HepG2 (cell line): ENCODE measurements around the gene RPTOR. TPM values are rescaled to one million over a fixed set of nuclear protein-coding genes. Genes with fewer than 3 reads are reported as not detected.

Source experiments
- ATAC-seq: fragments of 200-7000 bp; cut with Tn5 transposase; 3 replicates; pipeline ENCODE4 v1.9.1; 2020; ENCODE audit warnings: mild to moderate bottlenecking, moderate library complexity
- BruUV-seq: library from RNA; stranded (reverse); fragments of 400-500 nt; replicated peaks from 2 replicates; lab custom pipeline; 2021; lab: Mats Ljungman, UMichigan
- CTCF ChIA-PET: fragments of 300-600 bp; formaldehyde crosslinking; extraction: SDS; loops from one replicate; lab custom pipeline; 2021; ENCODE audit warnings: low total read pairs, inconsistent platforms, low intra/inter-chr PET ratio; lab: Yijun Ruan, JAX
- POLR2A ChIA-PET: fragments of 350-600 bp; sonication (Branson Sonifier 250); formaldehyde crosslinking; loops from one replicate; lab custom pipeline; 2020; ENCODE audit warnings: antibody characterized with exemption, inconsistent platforms; lab: Yijun Ruan, JAX
- DNase-seq: peaks from one replicate; pipeline ENCODE4 v3.0.0-alpha.2; 2015; ENCODE audit warnings: low spot score
- FAIRE-seq: peaks from 3 replicates; lab custom pipeline; 2011; peaks lifted over from hg19 to GRCh38; lab: Jason Lieb, UNC
- H2AFZ ChIP-seq: one replicate; pipeline ENCODE4 v1.6.1; 2011; ENCODE audit warnings: low read length, inconsistent platforms
- H3K27ac ChIP-seq: fragments of 300-600 bp; 3 replicates; pipeline ENCODE4 v1.8.0; 2011; ENCODE audit warnings: mixed run types, mild to moderate bottlenecking, mixed read lengths, low read length, inconsistent platforms; ENCODE audit not compliant: insufficient read depth; ENCODE audit errors: extremely low read length
- H3K27me3 ChIP-seq, 2 experiments: fragments of 200-600 bp in 1 of 2; 2 replicates in 1 of 2; 3 replicates in 1 of 2; pipeline versions ENCODE4 v1.6.0 to v1.8.0; 2011; ENCODE audit warnings: low read length in 2 of 2, mild to moderate bottlenecking in 2 of 2, moderate library complexity in 2 of 2, inconsistent platforms in 1 of 2; ENCODE audit not compliant: insufficient read depth in 2 of 2, control insufficient read depth in 1 of 2
- H3K36me3 ChIP-seq, 2 experiments: fragments of 200-600 bp in 1 of 2; replicated peaks in 1 of 2; 2 replicates in 1 of 2; 3 replicates in 1 of 2; pipeline versions ENCODE4 v1.5.1 to v1.8.0; 2011; ENCODE audit warnings: low read length in 2 of 2, inconsistent platforms in 1 of 2; ENCODE audit not compliant: insufficient read depth in 2 of 2, control insufficient read depth in 1 of 2
- H3K4me1 ChIP-seq: 2 replicates; pipeline ENCODE4 v1.5.1; 2012; ENCODE audit warnings: low read length, inconsistent platforms; ENCODE audit not compliant: insufficient read depth
- H3K4me2 ChIP-seq: 2 replicates; pipeline ENCODE4 v1.6.0; 2011; ENCODE audit warnings: low read depth, low read length, inconsistent platforms
- H3K4me3 ChIP-seq, 3 experiments: fragments of 200-600 bp in 1 of 3; sonication (generic), shearing (Covaris generic) in 1 of 3; replicated peaks in 1 of 3; 2 replicates each; pipeline ENCODE4 v1.5.1; 2011 to 2016; ENCODE audit warnings: low read length in 3 of 3, inconsistent platforms in 2 of 3, low read depth in 2 of 3, mild to moderate bottlenecking in 2 of 3, control low read depth in 1 of 3, mixed read lengths in 1 of 3; ENCODE audit not compliant: insufficient read depth in 1 of 3
- H3K79me2 ChIP-seq: one replicate; pipeline ENCODE4 v1.6.1; 2011; ENCODE audit warnings: low read length, inconsistent platforms; ENCODE audit not compliant: insufficient read depth
- H3K9ac ChIP-seq: 2 replicates; pipeline ENCODE4 v1.6.0; 2011; ENCODE audit warnings: mild to moderate bottlenecking, low read depth, low read length, inconsistent platforms; ENCODE audit not compliant: insufficient read depth
- H3K9me3 ChIP-seq: 2 replicates; pipeline ENCODE4 v1.5.1; 2012; ENCODE audit warnings: mild to moderate bottlenecking, low read length
- H4K20me1 ChIP-seq: 2 replicates; pipeline ENCODE4 v1.6.0; 2011; ENCODE audit warnings: inconsistent platforms, mild to moderate bottlenecking, low read length, moderate library complexity; ENCODE audit not compliant: insufficient read depth
- ASH2L ChIP-seq: fragments of 300-600, 200-600 bp; sonication (generic); IDR thresholded peaks from 2 replicates; pipeline ENCODE4 v1.7.0; 2017; ENCODE audit warnings: low read depth, mild to moderate bottlenecking, moderate library complexity, mixed read lengths, low read length; ENCODE audit not compliant: insufficient read length
- CC2D1A ChIP-seq: sonication (generic); formaldehyde crosslinking; IDR thresholded peaks from 2 replicates; pipeline ENCODE4 v1.8.1; 2023; ENCODE audit warnings: mild to moderate bottlenecking, missing genetic modification reagents
- CCDC6 ChIP-seq: sonication (generic); formaldehyde crosslinking; IDR thresholded peaks from 2 replicates; pipeline ENCODE4 v1.8.1; 2022; ENCODE audit warnings: mild to moderate bottlenecking, missing genetic modification reagents, moderate library complexity
- CENPX ChIP-seq: sonication (generic); formaldehyde crosslinking; IDR thresholded peaks from 2 replicates; pipeline ENCODE4 v1.9.0; 2021; ENCODE audit warnings: mild to moderate bottlenecking, missing genetic modification reagents, moderate library complexity
- MYC ChIP-seq: sonication (generic); formaldehyde crosslinking; IDR thresholded peaks from 2 replicates; pipeline ENCODE4 v1.9.0; 2021; ENCODE audit warnings: missing genetic modification reagents, borderline replicate concordance
- NFATC3 ChIP-seq: sonication (generic); formaldehyde crosslinking; IDR thresholded peaks from 2 replicates; pipeline ENCODE4 v1.5.1; 2020; ENCODE audit warnings: mild to moderate bottlenecking, missing genetic modification reagents
- RARG ChIP-seq: sonication (generic); formaldehyde crosslinking; IDR thresholded peaks from 2 replicates; pipeline ENCODE4 v1.4.0; 2020; ENCODE audit warnings: low read depth, mild to moderate bottlenecking, missing genetic modification reagents
- SAFB2 ChIP-seq: sonication (generic); formaldehyde crosslinking; IDR thresholded peaks from 2 replicates; pipeline ENCODE4 v1.5.1; 2020; ENCODE audit warnings: missing genetic modification reagents, low read depth, mild to moderate bottlenecking, borderline replicate concordance
- XRCC5 ChIP-seq: fragments of 200-400 bp; formaldehyde crosslinking; optimal IDR thresholded peaks from 2 replicates; pipeline ENCODE3; 2017; ENCODE audit warnings: mild to moderate bottlenecking, low read length
- ZNF34 ChIP-seq: sonication (generic); formaldehyde crosslinking; IDR thresholded peaks from 2 replicates; pipeline ENCODE4 v1.4.0; 2020; ENCODE audit warnings: mild to moderate bottlenecking, missing genetic modification reagents, borderline replicate concordance
- ZNF543 ChIP-seq: sonication (generic); formaldehyde crosslinking; IDR thresholded peaks from 2 replicates; pipeline ENCODE4 v1.4.0; 2020; ENCODE audit warnings: mild to moderate bottlenecking, missing genetic modification reagents
- ZNF572 ChIP-seq: sonication (generic); formaldehyde crosslinking; IDR thresholded peaks from 2 replicates; pipeline ENCODE4 v1.5.1; 2020; ENCODE audit warnings: mild to moderate bottlenecking, missing genetic modification reagents
- ZNF614 ChIP-seq: IDR thresholded peaks from 2 replicates; pipeline ENCODE4 v1.6.1; 2018; ENCODE audit warnings: missing biosample characterization, missing genetic modification reagents, inconsistent platforms, borderline replicate concordance
- ZSCAN30 ChIP-seq: sonication (generic); formaldehyde crosslinking; IDR thresholded peaks from 2 replicates; pipeline ENCODE4 v1.5.0; 2020; ENCODE audit warnings: mild to moderate bottlenecking, missing genetic modification reagents
- WGBS: methylation state at CpG from one replicate; pipeline ENCODE4 v1.1.6; 2017; ENCODE audit warnings: low lambda C conversion rate; 5-methylcytosine and 5-hydroxymethylcytosine counted together
- in situ Hi-C: cut with HindIII; loops from 2 replicates; pipeline ENCODE4 v1.10.0; 2017; ENCODE audit warnings: low pct_unique_long_range_greater_than_20kb; ENCODE audit not compliant: extremely low pct_ligation_motif_present
- intact Hi-C: fragments of 100-400 bp; cut with micrococcal nuclease; formaldehyde crosslinking; loops from one replicate; pipeline ENCODE4 v1.10.0; 2022; ENCODE audit not compliant: unreplicated experiment
- polyA plus RNA-seq, 8 experiments: library from polyadenylated mRNA; depleted of rRNA in 3 of 8; stranded (reverse) in 7 of 8; unstranded in 1 of 8; fragments of >200 nt; fragmentation: Illumina TruSeq in 4 of 8; extraction: Trizol in 4 of 8; gene quantifications; 2 replicates each; pipeline versions ENCODE4 v1.2.1 to v1.2.3, GENCODE V29; 2011 to 2016; ENCODE audit warnings: low read depth in 4 of 8, missing spikeins in 1 of 8, mixed read lengths in 1 of 8; ENCODE audit not compliant: insufficient read depth in 1 of 8
- total RNA-seq, 5 experiments: library from RNA; depleted of rRNA; stranded (reverse); fragments of >200 nt; fragmentation: Illumina TruSeq; extraction: Trizol; gene quantifications; 2 replicates each; pipeline ENCODE4 v1.2.3, GENCODE V29; 2016; ENCODE audit warnings: low read depth in 1 of 5
- TF ChIP-seq, protein P1 (sequence below): sonication (generic); formaldehyde crosslinking; IDR thresholded peaks from 2 replicates; pipeline ENCODE4 v1.4.0; 2020; ENCODE audit warnings: missing genetic modification reagents
- TF ChIP-seq, protein P2 (sequence below): sonication (generic); formaldehyde crosslinking; IDR thresholded peaks from 2 replicates; pipeline ENCODE4 v1.5.0; 2020; ENCODE audit warnings: mild to moderate bottlenecking, missing genetic modification reagents
- TF ChIP-seq, protein P3 (sequence below): sonication (generic); formaldehyde crosslinking; IDR thresholded peaks from 2 replicates; pipeline ENCODE4 v1.9.0; 2022; ENCODE audit warnings: missing genetic modification reagents, mild to moderate bottlenecking, borderline replicate concordance
- TF ChIP-seq, protein P4 (sequence below): sonication (generic); formaldehyde crosslinking; IDR thresholded peaks from 2 replicates; pipeline ENCODE4 v1.4.0; 2020; ENCODE audit warnings: mild to moderate bottlenecking, missing genetic modification reagents

RPTOR gene
- total and polyA plus RNA-seq, 2 of the 13 experiments (the other 11 are each of a cell fraction or from before 2014, with no cell fraction given) = 6.6 to 25.3 TPM

DNA sequence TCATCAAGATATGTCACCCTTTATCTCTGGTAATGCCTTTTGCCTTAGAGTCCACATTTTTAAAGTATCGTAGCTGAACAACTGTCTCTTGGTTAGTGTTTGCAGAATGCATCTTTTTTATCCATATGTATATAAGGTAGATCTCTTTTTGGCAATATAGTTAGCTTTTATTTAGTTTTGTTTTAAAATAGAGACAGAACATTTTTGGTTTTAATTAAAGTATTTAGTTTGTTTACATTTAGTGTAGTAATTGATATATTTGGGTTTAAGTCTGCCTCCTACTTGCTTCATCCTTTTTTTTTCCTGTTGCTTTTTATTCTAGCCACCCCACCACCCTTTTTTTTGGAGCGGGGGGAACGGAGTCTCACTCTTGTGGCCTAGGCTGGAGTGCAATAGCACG, 262.4 kb downstream of the RPTOR start (continued):
- TF ChIP-seq, protein P1, sequence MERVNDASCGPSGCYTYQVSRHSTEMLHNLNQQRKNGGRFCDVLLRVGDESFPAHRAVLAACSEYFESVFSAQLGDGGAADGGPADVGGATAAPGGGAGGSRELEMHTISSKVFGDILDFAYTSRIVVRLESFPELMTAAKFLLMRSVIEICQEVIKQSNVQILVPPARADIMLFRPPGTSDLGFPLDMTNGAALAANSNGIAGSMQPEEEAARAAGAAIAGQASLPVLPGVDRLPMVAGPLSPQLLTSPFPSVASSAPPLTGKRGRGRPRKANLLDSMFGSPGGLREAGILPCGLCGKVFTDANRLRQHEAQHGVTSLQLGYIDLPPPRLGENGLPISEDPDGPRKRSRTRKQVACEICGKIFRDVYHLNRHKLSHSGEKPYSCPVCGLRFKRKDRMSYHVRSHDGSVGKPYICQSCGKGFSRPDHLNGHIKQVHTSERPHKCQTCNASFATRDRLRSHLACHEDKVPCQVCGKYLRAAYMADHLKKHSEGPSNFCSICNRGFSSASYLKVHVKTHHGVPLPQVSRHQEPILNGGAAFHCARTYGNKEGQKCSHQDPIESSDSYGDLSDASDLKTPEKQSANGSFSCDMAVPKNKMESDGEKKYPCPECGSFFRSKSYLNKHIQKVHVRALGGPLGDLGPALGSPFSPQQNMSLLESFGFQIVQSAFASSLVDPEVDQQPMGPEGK (CRISPR knock-in tag) = no peak
- TF ChIP-seq ZNF614 (CRISPR knock-in tag) (no peak), ZNF543 (CRISPR knock-in tag) (no peak), MYC (CRISPR knock-in tag) (no peak), XRCC5 (no peak)
- TF ChIP-seq, protein P2, sequence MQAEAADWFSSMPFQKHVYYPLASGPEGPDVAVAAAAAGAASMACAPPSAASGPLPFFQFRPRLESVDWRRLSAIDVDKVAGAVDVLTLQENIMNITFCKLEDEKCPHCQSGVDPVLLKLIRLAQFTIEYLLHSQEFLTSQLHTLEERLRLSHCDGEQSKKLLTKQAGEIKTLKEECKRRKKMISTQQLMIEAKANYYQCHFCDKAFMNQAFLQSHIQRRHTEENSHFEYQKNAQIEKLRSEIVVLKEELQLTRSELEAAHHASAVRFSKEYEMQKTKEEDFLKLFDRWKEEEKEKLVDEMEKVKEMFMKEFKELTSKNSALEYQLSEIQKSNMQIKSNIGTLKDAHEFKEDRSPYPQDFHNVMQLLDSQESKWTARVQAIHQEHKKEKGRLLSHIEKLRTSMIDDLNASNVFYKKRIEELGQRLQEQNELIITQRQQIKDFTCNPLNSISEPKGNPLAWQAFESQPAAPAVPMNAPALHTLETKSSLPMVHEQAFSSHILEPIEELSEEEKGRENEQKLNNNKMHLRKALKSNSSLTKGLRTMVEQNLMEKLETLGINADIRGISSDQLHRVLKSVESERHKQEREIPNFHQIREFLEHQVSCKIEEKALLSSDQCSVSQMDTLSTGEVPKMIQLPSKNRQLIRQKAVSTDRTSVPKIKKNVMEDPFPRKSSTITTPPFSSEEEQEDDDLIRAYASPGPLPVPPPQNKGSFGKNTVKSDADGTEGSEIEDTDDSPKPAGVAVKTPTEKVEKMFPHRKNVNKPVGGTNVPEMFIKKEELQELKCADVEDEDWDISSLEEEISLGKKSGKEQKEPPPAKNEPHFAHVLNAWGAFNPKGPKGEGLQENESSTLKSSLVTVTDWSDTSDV (CRISPR knock-in tag) = no peak

DNA sequence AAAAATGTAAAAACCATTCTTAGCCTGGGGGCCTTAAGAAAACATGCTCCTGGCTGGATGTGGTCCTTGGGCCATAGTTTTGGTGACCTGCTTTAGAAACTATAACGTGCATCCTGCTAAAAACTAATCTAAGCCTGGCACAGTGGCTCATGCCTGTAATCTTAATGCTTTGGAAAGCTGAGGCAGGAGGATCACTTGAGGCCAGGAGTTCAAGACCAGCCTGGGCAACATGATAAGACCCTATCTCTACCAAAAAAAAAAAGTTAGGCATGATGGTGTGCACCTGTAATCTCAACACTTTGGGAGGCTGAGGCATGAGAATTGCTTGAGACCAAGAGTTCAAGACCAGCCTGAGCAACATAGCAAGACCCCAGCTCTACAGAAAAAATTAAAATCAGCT, 263.2 kb downstream of the RPTOR start:
- ChIA-PET CTCF (no interaction called here), POLR2A (no interaction called here)
- no peaks in the 10 kb centered on the region for H3K4me1 ChIP-seq
- H3K4me3 ChIP-seq = no peak overlapping the region
- FAIRE-seq (no peak), DNase-seq (no peak), ATAC-seq (no peak)
- H3K4me2 ChIP-seq = no peak overlapping the region
- no peak overlapping the region for H2AFZ ChIP-seq
- no peaks in the 10 kb centered on the region for H3K27me3 ChIP-seq
- no peaks in the 10 kb centered on the region for H4K20me1 ChIP-seq
- no peak overlapping the region for H3K27ac ChIP-seq
- H3K36me3 ChIP-seq = peaks cover 11 to 18% of the 10 kb centered on the region in 2 experiments; a peak in 3 of 5 replicates
- TF ChIP-seq, protein P3, sequence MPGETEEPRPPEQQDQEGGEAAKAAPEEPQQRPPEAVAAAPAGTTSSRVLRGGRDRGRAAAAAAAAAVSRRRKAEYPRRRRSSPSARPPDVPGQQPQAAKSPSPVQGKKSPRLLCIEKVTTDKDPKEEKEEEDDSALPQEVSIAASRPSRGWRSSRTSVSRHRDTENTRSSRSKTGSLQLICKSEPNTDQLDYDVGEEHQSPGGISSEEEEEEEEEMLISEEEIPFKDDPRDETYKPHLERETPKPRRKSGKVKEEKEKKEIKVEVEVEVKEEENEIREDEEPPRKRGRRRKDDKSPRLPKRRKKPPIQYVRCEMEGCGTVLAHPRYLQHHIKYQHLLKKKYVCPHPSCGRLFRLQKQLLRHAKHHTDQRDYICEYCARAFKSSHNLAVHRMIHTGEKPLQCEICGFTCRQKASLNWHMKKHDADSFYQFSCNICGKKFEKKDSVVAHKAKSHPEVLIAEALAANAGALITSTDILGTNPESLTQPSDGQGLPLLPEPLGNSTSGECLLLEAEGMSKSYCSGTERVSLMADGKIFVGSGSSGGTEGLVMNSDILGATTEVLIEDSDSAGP (CRISPR knock-in tag) = no peak
- no peak for TF ChIP-seq SAFB2 (CRISPR knock-in tag)
- TF ChIP-seq ASH2L = no peak
- TF ChIP-seq CCDC6 = no peak
- TF ChIP-seq, protein P4, sequence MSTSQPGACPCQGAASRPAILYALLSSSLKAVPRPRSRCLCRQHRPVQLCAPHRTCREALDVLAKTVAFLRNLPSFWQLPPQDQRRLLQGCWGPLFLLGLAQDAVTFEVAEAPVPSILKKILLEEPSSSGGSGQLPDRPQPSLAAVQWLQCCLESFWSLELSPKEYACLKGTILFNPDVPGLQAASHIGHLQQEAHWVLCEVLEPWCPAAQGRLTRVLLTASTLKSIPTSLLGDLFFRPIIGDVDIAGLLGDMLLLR (CRISPR knock-in tag) = no peak
- no peak for TF ChIP-seq ZNF34 (CRISPR knock-in tag)
- no peak for TF ChIP-seq ZSCAN30 (CRISPR knock-in tag)
- TF ChIP-seq NFATC3 = no peak
- no peak for TF ChIP-seq CENPX
- TF ChIP-seq CC2D1A (CRISPR knock-in tag) = no peak
- TF ChIP-seq RARG (CRISPR knock-in tag) = no peak
- TF ChIP-seq ZNF572 (CRISPR knock-in tag) = no peak
- 100% methylated on average over 1 of the region's 1 CpG for WGBS
- no peaks in the 10 kb centered on the region for H3K9me3 ChIP-seq
- intact Hi-C loops (no loop called here), in situ Hi-C loops (no loop called here)
- no peaks in the 10 kb centered on the region for H3K79me2 ChIP-seq
- no peak overlapping the region for H3K9ac ChIP-seq
- no TSS peak for BruUV-seq
